ENCODE measurements around the gene TEDDM1. TPM values are rescaled to one million over a fixed set of nuclear protein-coding genes. Genes with fewer than 3 reads are reported as not detected.

The TEDDM1 gene
- total and polyA plus RNA-seq, 2 donors (not counting 3 experiments of a cell fraction or from before 2014, with no cell fraction given), result not detected

GRCh38 chr1:182381962-182382819 lies 18.3 kb downstream of the TEDDM1 start:
- no peaks in the 10 kb centered on the region for H3K4me1 ChIP-seq (ENCODE audit: control insufficient read depth, extremely low read depth, insufficient read depth, low read length)
- H3K27ac ChIP-seq (ENCODE audit: insufficient read depth, low read depth, low read length), result no peak overlapping the region
- ChIA-PET POLR2A (no interaction called here), CTCF (interaction anchor here (2.0 kb wide), 1 partner anchor 239 kb away, joined by 7 read pairs; no protein-coding TSS in a partner anchor)
- peaks cover 25 to 37% of the 10 kb centered on the region in 2 experiments for H3K36me3 ChIP-seq (ENCODE audit: control insufficient read depth in 2 of 2, extremely low read depth in 1 of 2, insufficient read depth in 2 of 2, low read length in 2 of 2)
- H3K9ac ChIP-seq (replicated peaks; ENCODE audit: extremely low read depth, insufficient read depth, low read length), result no peak overlapping the region
- BruUV-seq (replicated peaks), result no TSS peak
- no peak overlapping the region for H2AFZ ChIP-seq (ENCODE audit: low read depth, low read length)
- no peaks in the 10 kb centered on the region for H4K20me1 ChIP-seq (replicated peaks; ENCODE audit: control insufficient read depth, extremely low read depth, insufficient read depth, low read length)
- no peaks in the 10 kb centered on the region for H3K9me1 ChIP-seq (replicated peaks; ENCODE audit: control insufficient read depth, extremely low read depth, insufficient read depth, low read length)
- DNase-seq (ENCODE audit: low read depth, low spot score) (no peak), FAIRE-seq (no peak)
- dilution Hi-C loops (cut with MboI; ENCODE audit: extremely low pct_ligation_motif_present, low sequenced_read_pairs) (no loop called here), intact Hi-C loops (cut with micrococcal nuclease) (no loop called here)
- no peaks in the 10 kb centered on the region for H3K27me3 ChIP-seq (ENCODE audit: control insufficient read depth in 2 of 2, insufficient read depth in 2 of 2, low read length in 2 of 2)
- peaks cover 4% of the 10 kb centered on the region for H3K79me2 ChIP-seq (ENCODE audit: control insufficient read depth, insufficient read depth, low read length)
- H3K4me3 ChIP-seq (replicated peaks in 1 of 3; ENCODE audit: insufficient read depth in 1 of 3, low read depth in 1 of 3, low read length in 3 of 3), result no peak overlapping the region
- H3K4me2 ChIP-seq (ENCODE audit: insufficient read depth, low read length), result no peak overlapping the region
- no peaks in the 10 kb centered on the region for H3K9me3 ChIP-seq (replicated peaks; ENCODE audit: control insufficient read depth, insufficient read depth, low read length)
- TF ChIP-seq GATA2 (IDR thresholded peaks at IDR 0.05; ENCODE audit: insufficient read depth, insufficient read length, low read depth, low read length) (no peak), EZH2 (IDR thresholded peaks at IDR 0.05; ENCODE audit: borderline replicate concordance, low read depth, low read length, severe bottlenecking) (no peak), FOS (IDR thresholded peaks at IDR 0.05; ENCODE audit: borderline replicate concordance, insufficient read depth, low read length) (no peak), MAX (IDR thresholded peaks at IDR 0.05; ENCODE audit: insufficient read depth, insufficient read length) (no peak), POLR2A (IDR thresholded peaks at IDR 0.05; ENCODE audit: low read depth, low read length) (no peak)

DNA sequence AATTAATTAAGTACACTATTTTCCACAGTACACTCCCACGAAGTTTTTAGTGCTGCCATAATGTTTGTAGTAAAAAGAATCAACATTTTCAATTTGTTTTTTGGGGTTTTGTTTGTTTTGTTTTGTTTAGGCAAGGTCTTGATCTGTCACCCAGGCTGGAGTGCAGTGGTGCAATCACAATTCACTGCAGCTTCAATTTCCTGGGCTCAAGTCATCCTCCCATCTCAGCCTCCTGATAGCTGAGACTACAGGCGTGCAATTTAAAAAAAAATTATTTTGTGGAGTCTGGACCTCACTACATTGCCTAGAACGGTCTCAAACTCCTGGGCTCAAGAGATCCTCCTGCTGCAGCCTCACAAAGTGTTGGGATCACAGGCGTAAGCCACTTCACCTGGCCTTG lies 20.3 kb downstream of the TEDDM1 start:
- intact Hi-C loops (cut with micrococcal nuclease), result no loop called here
- DNase-seq (ENCODE audit: low read depth, low spot score), result no peak
- Histone ChIP-seq H3K27me3 (ENCODE audit: control insufficient read depth in 2 of 2, insufficient read depth in 2 of 2, low read length in 2 of 2) (no peaks in the 10 kb centered on the region), H3K9ac (replicated peaks; ENCODE audit: extremely low read depth, insufficient read depth, low read length) (no peak overlapping the region), H2AFZ (ENCODE audit: low read depth, low read length) (no peak overlapping the region), H4K20me1 (replicated peaks; ENCODE audit: control insufficient read depth, extremely low read depth, insufficient read depth, low read length) (no peaks in the 10 kb centered on the region), H3K4me2 (ENCODE audit: insufficient read depth, low read length) (no peak overlapping the region), H3K4me3 (replicated peaks in 1 of 3; ENCODE audit: insufficient read depth in 1 of 3, low read depth in 1 of 3, low read length in 3 of 3) (no peak overlapping the region), H3K9me3 (replicated peaks; ENCODE audit: control insufficient read depth, insufficient read depth, low read length) (no peaks in the 10 kb centered on the region), H3K79me2 (ENCODE audit: control insufficient read depth, insufficient read depth, low read length) (no peaks in the 10 kb centered on the region), H3K4me1 (ENCODE audit: control insufficient read depth, extremely low read depth, insufficient read depth, low read length) (no peaks in the 10 kb centered on the region), H3K27ac (ENCODE audit: insufficient read depth, low read depth, low read length) (no peak overlapping the region), H3K9me1 (replicated peaks; ENCODE audit: control insufficient read depth, extremely low read depth, insufficient read depth, low read length) (no peaks in the 10 kb centered on the region), H3K36me3 (ENCODE audit: control insufficient read depth in 2 of 2, extremely low read depth in 1 of 2, insufficient read depth in 2 of 2, low read length in 2 of 2) (peaks cover 7 to 23% of the 10 kb centered on the region in 2 experiments)
- no TSS peak for BruUV-seq (replicated peaks)
- dilution Hi-C loops (cut with MboI; ENCODE audit: extremely low pct_ligation_motif_present, low sequenced_read_pairs), result no loop called here
- POLR2A ChIA-PET, result interaction anchor here (2.1 kb wide), 1 partner anchor 12 kb away, joined by 6 read pairs; the partner anchor contains the start of gene GLUL
- CTCF ChIA-PET, result interaction anchor here (1.8 to 1.9 kb wide), 2 partner anchors 17 to 237 kb away, joined by 6 to 7 read pairs; no protein-coding TSS in a partner anchor
- no peak for TF ChIP-seq EZH2 (IDR thresholded peaks at IDR 0.05; ENCODE audit: borderline replicate concordance, low read depth, low read length, severe bottlenecking)
- no peak for TF ChIP-seq MAX (IDR thresholded peaks at IDR 0.05; ENCODE audit: insufficient read depth, insufficient read length)
- TF ChIP-seq, protein P1, sequence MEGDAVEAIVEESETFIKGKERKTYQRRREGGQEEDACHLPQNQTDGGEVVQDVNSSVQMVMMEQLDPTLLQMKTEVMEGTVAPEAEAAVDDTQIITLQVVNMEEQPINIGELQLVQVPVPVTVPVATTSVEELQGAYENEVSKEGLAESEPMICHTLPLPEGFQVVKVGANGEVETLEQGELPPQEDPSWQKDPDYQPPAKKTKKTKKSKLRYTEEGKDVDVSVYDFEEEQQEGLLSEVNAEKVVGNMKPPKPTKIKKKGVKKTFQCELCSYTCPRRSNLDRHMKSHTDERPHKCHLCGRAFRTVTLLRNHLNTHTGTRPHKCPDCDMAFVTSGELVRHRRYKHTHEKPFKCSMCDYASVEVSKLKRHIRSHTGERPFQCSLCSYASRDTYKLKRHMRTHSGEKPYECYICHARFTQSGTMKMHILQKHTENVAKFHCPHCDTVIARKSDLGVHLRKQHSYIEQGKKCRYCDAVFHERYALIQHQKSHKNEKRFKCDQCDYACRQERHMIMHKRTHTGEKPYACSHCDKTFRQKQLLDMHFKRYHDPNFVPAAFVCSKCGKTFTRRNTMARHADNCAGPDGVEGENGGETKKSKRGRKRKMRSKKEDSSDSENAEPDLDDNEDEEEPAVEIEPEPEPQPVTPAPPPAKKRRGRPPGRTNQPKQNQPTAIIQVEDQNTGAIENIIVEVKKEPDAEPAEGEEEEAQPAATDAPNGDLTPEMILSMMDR (IDR thresholded peaks at IDR 0.05; ENCODE audit: extremely low read depth in 1 of 2, insufficient read depth in 1 of 2, low read depth in 1 of 2, low read length in 2 of 2), result no peak
- TF ChIP-seq JUN (IDR thresholded peaks at IDR 0.05; ENCODE audit: borderline replicate concordance, insufficient read depth, insufficient read length, low read depth), result no peak
- TF ChIP-seq GATA2 (IDR thresholded peaks at IDR 0.05; ENCODE audit: insufficient read depth, insufficient read length, low read depth, low read length), result no peak
- TF ChIP-seq FOS (IDR thresholded peaks at IDR 0.05; ENCODE audit: borderline replicate concordance, insufficient read depth, low read length), result no peak
- no peak for TF ChIP-seq MYC (IDR thresholded peaks at IDR 0.05; ENCODE audit: low read depth, low read length)
- no peak for TF ChIP-seq POLR2A (IDR thresholded peaks at IDR 0.05; ENCODE audit: low read depth, low read length)
- no peak for TF ChIP-seq POLR2AphosphoS5 (IDR thresholded peaks at IDR 0.05; ENCODE audit: insufficient read depth, low read depth, low read length)
- no peak for FAIRE-seq

Data from endothelial cell of umbilical vein (primary cell).